HG03354 (cell line): ENCODE results near the gene SUOX.
"Not testable (repeated sequence)": the region's sequence is repeated elsewhere in the genome, so short reads cannot be mapped to it uniquely, and the experiment has no call there.

Experiments used
- ATAC-seq: cut with Tn5 transposase; IDR thresholded peaks from one replicate; pipeline ENCODE4 v1.9.1; 2021; ENCODE audit warnings: mild to moderate bottlenecking; ENCODE audit not compliant: unreplicated experiment, poor library complexity, severe bottlenecking

Gene SUOX

GRCh38 chr12:55982319-55982936 is 14.6 kb upstream of the SUOX start:
- ATAC-seq, result peak; percentile 94

GRCh38 chr12:55983232-55983842 is 13.7 kb upstream of the SUOX start:
- no peak for ATAC-seq

- ATAC-seq, result no peak
These were observed 12.2 kb upstream of the SUOX start for GRCh38 chr12:55984861-55985260.

GRCh38 chr12:55985341-55985740 is 11.7 kb upstream of the SUOX start:
- ATAC-seq, result no peak

- ATAC-seq, result not testable (repeated sequence)
These were observed 11.1 kb upstream of the SUOX start for GRCh38 chr12:55985976-55986375.

GRCh38 chr12:55991110-55991509 is 6.0 kb upstream of the SUOX start:
- ATAC-seq, result no peak

DNA sequence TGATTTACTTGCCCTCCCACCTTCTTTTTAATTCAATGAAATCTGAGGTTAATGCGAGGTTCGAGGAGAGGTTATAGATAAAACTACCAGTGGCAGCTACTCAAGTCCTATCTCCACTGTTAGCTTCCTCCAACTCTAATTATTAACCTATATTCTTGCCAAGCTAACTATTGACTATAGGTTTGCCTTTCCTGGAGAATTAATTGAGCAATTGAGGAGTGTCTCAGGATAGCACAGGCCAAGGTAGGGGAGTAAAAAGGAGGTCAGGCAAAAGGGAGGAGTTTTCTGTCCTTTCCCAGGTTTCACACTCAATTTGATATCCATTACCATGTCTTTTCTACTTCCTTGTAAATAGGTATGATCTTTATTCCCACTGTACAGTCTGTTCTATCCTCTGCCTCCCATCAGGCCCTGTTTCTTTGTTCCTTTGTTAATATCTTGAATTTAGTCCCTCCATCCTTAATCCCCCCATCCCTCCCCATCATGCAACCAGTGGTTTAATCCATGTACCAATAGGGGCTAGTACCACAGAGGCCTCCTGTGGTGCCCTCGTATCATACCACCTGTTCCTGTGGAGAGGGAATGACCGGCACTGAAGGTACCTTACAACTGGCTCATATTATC is 3.7 kb upstream of the SUOX start:
- ATAC-seq, result no peak

GRCh38 chr12:55995366-55995765 is 1.7 kb upstream of the SUOX start:
- no peak for ATAC-seq

- no peak for ATAC-seq
These were observed 818 bp upstream of the SUOX start for GRCh38 chr12:55996201-55996714.

DNA sequence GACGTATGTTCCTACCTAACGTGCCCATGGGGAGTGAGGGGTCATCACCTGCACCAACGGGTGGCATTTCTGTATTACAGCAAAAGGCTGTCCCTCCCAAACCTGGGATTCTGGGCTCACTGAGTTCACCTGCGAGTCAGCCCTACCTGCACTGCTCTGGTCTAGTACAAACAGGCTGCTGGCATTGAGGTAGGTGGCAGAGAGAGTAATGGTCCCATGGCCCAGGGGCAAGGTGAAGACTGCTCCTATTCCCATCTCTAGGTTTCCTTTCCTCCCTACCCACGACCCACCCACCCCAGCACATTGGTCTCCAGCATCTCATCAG is 421 bp downstream of the SUOX start:
- ATAC-seq, result peak; percentile 7

DNA sequence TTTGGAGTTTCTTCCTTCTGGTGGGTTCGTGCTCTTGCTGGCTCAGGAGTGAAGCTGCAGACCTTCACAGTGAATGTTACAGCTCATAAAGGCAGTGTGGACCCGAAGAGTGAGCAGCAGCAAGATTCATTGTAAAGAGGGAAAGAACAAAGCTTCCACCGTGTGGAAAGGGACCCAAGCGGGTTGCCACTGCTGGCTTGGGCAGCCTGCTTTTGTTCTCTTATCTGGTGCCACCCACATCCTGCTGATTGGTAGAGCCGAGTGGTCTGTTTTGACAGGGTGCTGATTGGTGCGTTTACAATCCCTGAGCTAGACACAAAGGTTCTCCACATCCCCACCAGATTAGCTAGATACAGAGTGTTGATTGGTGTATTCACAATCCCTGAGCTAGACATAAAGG is 2.4 kb downstream of the SUOX start:
- ATAC-seq, result not testable (repeated sequence)

- not testable (repeated sequence) for ATAC-seq
These were observed 3.0 kb downstream of the SUOX start for GRCh38 chr12:55999999-56000540.

- ATAC-seq, result no peak
These were observed 4.5 kb downstream of the SUOX start for GRCh38 chr12:56001487-56002100.

GRCh38 chr12:56003376-56003775 is 6.3 kb downstream of the SUOX start:
- not testable (repeated sequence) for ATAC-seq

- ATAC-seq, result no peak
These were observed 7.1 kb downstream of the SUOX start for GRCh38 chr12:56004211-56004610.

- ATAC-seq, result peak; percentile 60
These were observed 10.8 kb downstream of the SUOX start for GRCh38 chr12:56007564-56008559.

GRCh38 chr12:56010111-56010570 is 13.1 kb downstream of the SUOX start:
- no peak for ATAC-seq

- no peak for ATAC-seq
These were observed 14.5 kb downstream of the SUOX start for GRCh38 chr12:56011509-56012090.

DNA sequence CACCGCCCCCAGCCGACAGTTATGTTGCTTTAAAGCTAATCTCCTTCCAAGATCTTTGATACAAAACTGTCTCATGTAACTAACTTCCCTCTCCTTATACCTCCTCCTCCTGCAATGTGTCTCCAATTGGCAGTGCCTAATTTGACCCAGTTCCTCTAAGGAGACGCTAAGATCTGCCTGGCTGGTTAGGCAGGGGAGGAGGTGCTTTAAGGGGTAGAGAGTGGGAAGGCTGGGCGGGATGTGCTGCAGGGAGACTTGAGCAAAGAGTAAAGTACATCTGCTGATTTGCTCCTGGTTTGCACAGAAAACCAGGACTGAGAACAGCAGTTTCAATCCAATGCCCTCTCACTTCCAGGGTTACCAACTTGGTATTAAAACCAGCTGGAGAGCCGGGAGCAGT is 16.4 kb downstream of the SUOX start:
- ATAC-seq, result no peak
